CD1c-positive myeloid dendritic cell (primary cell): ENCODE measurements around the gene SERPINA9.
"Not testable (repeated sequence)": the region's sequence is repeated elsewhere in the genome, so short reads cannot be mapped to it uniquely, and the experiment has no call there.

Source experiments
- DNase-seq: peaks from one replicate; pipeline ENCODE4 v3.0.0-alpha.2; 2016; ENCODE audit errors: extremely low spot score

Gene SERPINA9

GRCh38 chr14:94423453-94424056, 52.4 kb downstream of the SERPINA9 start:
- DNase-seq, result peak; percentile 68

- DNase-seq, result no peak
Measured at GRCh38 chr14:94421316-94421715, 54.7 kb downstream of the SERPINA9 start.

GRCh38 chr14:94417497-94418205, 58.3 kb downstream of the SERPINA9 start:
- DNase-seq, result not testable (repeated sequence)
